DOHH2 (cell line): ENCODE results near the gene ALKAL2.

Experiments
- H3F3A ChIP-seq: fragments of 200-600 bp; sonication (generic), shearing (Covaris generic); 2 replicates; pipeline ENCODE4 v1.6.0; 2016; ENCODE audit warnings: antibody characterized with exemption, mild to moderate bottlenecking; ENCODE audit not compliant: control insufficient read depth, insufficient read depth
- H3K27ac ChIP-seq: fragments of 200-600 bp; sonication (generic); 2 replicates; pipeline ENCODE4 v1.5.1; 2014; ENCODE audit warnings: low read depth, mild to moderate bottlenecking, low read length, moderate library complexity
- H3K27me3 ChIP-seq: fragments of 200-600 bp; sonication (generic); 2 replicates; pipeline ENCODE4 v1.6.1; 2014; ENCODE audit warnings: mild to moderate bottlenecking, low read length, mixed read lengths; ENCODE audit not compliant: control insufficient read depth
- H3K36me3 ChIP-seq: fragments of 200-600 bp; sonication (generic); 2 replicates; pipeline ENCODE4 v1.6.1; 2014; ENCODE audit warnings: mild to moderate bottlenecking, low read length, moderate library complexity, mixed read lengths; ENCODE audit not compliant: control insufficient read depth
- H3K4me1 ChIP-seq: fragments of 200-600 bp; sonication (generic); 2 replicates; pipeline ENCODE4 v1.6.1; 2014; ENCODE audit warnings: mild to moderate bottlenecking, low read length, mixed read lengths; ENCODE audit not compliant: control insufficient read depth
- H3K4me2 ChIP-seq: fragments of 200-600 bp; sonication (generic); 2 replicates; pipeline ENCODE4 v1.6.0; 2014; ENCODE audit warnings: mild to moderate bottlenecking, low read length, moderate library complexity
- H3K4me3 ChIP-seq: fragments of 200-600 bp; sonication (generic); 2 replicates; pipeline ENCODE4 v1.5.1; 2014; ENCODE audit warnings: mild to moderate bottlenecking, low read length, mixed read lengths
- H3K79me2 ChIP-seq: fragments of 200-600 bp; sonication (generic); 2 replicates; pipeline ENCODE4 v1.6.1; 2014; ENCODE audit warnings: mild to moderate bottlenecking, low read length, mixed read lengths; ENCODE audit not compliant: control insufficient read depth
- H3K9me2 ChIP-seq: fragments of 200-600 bp; sonication (generic); replicated peaks from 2 replicates; pipeline ENCODE4 v1.6.1; 2014; ENCODE audit warnings: mild to moderate bottlenecking, low read length, mixed read lengths; ENCODE audit not compliant: control insufficient read depth
- H3K9me3 ChIP-seq: fragments of 200-600 bp; sonication (generic); 2 replicates; pipeline ENCODE4 v1.6.1; 2014; ENCODE audit warnings: antibody characterized with exemption, low read length, mixed read lengths; ENCODE audit not compliant: control insufficient read depth, insufficient read depth
- H4K20me1 ChIP-seq: fragments of 200-600 bp; sonication (generic); 2 replicates; pipeline ENCODE4 v1.6.0; 2014; ENCODE audit warnings: low read depth, mild to moderate bottlenecking, antibody characterized with exemption, low read length, moderate library complexity; ENCODE audit not compliant: control insufficient read depth, insufficient read depth
- EZH2phosphoT487 ChIP-seq: fragments of 200-600 bp; sonication (generic); IDR thresholded peaks from 2 replicates; pipeline ENCODE4 v1.6.1; 2017; ENCODE audit warnings: borderline replicate concordance, mild to moderate bottlenecking, antibody characterized with exemption, low read length, moderate library complexity, mixed read lengths
- TF ChIP-seq, protein P1 (sequence below): fragments of 200-600 bp; sonication (generic); IDR thresholded peaks from one replicate; pipeline ENCODE4 v1.5.1; 2014; ENCODE audit warnings: antibody characterized with exemption, mild to moderate bottlenecking, low read depth, low read length; ENCODE audit not compliant: poor library complexity, severe bottlenecking

Gene ALKAL2

DNA sequence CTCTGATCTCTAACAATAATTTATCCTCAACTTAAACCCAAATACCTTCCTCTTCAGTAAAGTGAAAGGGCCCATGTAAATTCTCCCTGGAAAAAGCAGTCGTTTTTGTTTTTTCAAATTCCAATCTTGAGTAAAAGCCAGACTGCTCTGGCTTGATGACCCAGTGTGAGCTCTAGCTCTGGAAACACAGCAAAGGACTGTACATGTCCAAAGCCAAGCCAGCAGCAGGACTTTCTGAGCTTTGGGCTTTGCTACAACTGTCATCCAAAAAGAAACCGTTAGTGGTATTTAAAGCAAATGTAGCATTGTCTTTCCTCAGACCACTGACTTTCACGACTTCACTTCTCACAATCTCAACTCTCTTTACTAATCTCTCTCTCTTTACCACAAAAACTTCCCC, 49.5 kb downstream of the ALKAL2 start:
- no peaks in the 10 kb centered on the region for H3K9me2 ChIP-seq
- H3F3A ChIP-seq = no peaks in the 10 kb centered on the region
- no peaks in the 10 kb centered on the region for H3K4me1 ChIP-seq
- no peaks in the 10 kb centered on the region for H3K27me3 ChIP-seq
- H3K79me2 ChIP-seq = no peaks in the 10 kb centered on the region
- no peaks in the 10 kb centered on the region for H4K20me1 ChIP-seq
- no peaks in the 10 kb centered on the region for H3K9me3 ChIP-seq
- H3K4me3 ChIP-seq = no peak overlapping the region
- H3K27ac ChIP-seq = no peak overlapping the region
- no peaks in the 10 kb centered on the region for H3K36me3 ChIP-seq
- no peak overlapping the region for H3K4me2 ChIP-seq
- TF ChIP-seq EZH2phosphoT487 = no peak
- TF ChIP-seq, protein P1, sequence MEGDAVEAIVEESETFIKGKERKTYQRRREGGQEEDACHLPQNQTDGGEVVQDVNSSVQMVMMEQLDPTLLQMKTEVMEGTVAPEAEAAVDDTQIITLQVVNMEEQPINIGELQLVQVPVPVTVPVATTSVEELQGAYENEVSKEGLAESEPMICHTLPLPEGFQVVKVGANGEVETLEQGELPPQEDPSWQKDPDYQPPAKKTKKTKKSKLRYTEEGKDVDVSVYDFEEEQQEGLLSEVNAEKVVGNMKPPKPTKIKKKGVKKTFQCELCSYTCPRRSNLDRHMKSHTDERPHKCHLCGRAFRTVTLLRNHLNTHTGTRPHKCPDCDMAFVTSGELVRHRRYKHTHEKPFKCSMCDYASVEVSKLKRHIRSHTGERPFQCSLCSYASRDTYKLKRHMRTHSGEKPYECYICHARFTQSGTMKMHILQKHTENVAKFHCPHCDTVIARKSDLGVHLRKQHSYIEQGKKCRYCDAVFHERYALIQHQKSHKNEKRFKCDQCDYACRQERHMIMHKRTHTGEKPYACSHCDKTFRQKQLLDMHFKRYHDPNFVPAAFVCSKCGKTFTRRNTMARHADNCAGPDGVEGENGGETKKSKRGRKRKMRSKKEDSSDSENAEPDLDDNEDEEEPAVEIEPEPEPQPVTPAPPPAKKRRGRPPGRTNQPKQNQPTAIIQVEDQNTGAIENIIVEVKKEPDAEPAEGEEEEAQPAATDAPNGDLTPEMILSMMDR = no peak

DNA sequence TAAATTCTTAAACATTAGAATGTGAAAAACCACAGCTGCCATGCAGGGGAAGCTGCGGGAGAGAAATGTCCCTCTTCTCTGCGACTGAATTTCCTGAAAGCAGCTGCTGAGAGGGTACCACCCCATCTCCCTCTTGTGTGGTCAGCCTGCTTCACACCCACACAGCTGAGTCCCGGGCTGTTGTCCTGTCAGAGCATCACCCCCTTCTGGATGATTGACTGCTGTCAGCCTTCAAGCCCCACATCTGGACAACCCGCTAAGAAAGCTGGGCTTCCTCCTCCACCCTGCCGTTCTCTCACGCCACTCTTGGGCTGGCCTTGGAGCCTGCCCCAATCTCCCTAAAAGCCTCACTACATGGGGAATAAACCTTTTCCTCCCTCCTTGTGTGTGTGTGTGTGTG, 50.0 kb downstream of the ALKAL2 start:
- H3F3A ChIP-seq = no peaks in the 10 kb centered on the region
- no peaks in the 10 kb centered on the region for H3K27me3 ChIP-seq
- no peaks in the 10 kb centered on the region for H3K9me2 ChIP-seq
- no peaks in the 10 kb centered on the region for H3K9me3 ChIP-seq
- TF ChIP-seq, protein P1 = no peak
- TF ChIP-seq EZH2phosphoT487 = no peak
- no peaks in the 10 kb centered on the region for H4K20me1 ChIP-seq
- no peaks in the 10 kb centered on the region for H3K4me1 ChIP-seq
- H3K79me2 ChIP-seq = no peaks in the 10 kb centered on the region
- H3K27ac ChIP-seq = no peak overlapping the region
- H3K4me3 ChIP-seq = no peak overlapping the region
- H3K36me3 ChIP-seq = no peaks in the 10 kb centered on the region
- no peak overlapping the region for H3K4me2 ChIP-seq

DNA sequence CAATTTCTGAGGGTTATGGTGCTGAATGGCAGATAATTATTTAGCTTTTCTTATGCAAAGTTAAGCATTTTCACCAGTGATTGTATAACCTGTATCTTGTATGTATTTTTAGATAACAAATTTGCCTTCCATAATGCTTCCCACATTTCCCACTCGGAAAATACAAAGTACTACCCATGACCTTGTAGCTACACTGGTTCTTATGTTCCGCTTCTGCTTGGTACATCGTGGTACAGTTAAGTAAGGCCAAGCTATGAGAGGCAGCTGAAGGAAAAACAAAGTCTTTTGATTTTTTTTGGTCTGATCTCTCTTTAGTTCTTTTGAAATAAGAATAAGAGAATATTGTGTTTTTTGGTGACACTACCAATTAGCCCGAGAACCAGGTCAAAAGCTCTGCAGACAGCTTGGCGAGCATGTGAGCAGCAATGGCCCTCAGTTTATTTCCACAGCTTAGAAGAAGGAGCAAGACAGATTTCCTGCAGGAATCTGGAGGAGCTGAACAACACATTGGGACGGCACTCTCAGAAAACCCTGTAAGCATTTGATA, 50.8 kb downstream of the ALKAL2 start:
- no peaks in the 10 kb centered on the region for H3K27me3 ChIP-seq
- H3F3A ChIP-seq = no peaks in the 10 kb centered on the region
- no peak overlapping the region for H3K4me3 ChIP-seq
- no peaks in the 10 kb centered on the region for H4K20me1 ChIP-seq
- no peaks in the 10 kb centered on the region for H3K79me2 ChIP-seq
- no peak for TF ChIP-seq EZH2phosphoT487
- TF ChIP-seq, protein P1 = no peak
- H3K9me3 ChIP-seq = no peaks in the 10 kb centered on the region
- no peak overlapping the region for H3K4me2 ChIP-seq
- no peaks in the 10 kb centered on the region for H3K36me3 ChIP-seq
- H3K9me2 ChIP-seq = no peaks in the 10 kb centered on the region
- no peaks in the 10 kb centered on the region for H3K4me1 ChIP-seq
- H3K27ac ChIP-seq = no peak overlapping the region

DNA sequence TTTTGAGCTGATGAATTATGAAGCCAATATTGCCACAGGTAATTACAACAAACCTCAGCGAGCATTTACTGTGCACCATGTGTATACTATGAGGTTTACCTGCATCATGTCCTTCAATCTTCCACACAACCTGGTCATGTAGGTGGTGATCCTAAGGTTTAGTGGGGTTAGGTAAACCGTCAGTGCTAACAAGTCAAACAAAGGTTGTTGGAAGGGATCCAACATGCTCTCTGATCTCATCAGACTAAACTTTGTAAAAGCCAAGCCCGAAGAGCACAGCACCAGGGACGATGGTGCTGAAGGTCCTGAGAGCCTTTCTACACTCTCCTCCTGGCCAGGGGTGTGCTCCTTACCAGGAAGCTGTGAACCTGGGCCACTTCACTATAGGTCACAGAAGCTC, 53.5 kb downstream of the ALKAL2 start:
- no peaks in the 10 kb centered on the region for H4K20me1 ChIP-seq
- no peak overlapping the region for H3K4me2 ChIP-seq
- H3K9me3 ChIP-seq = no peaks in the 10 kb centered on the region
- H3K27ac ChIP-seq = no peak overlapping the region
- H3K9me2 ChIP-seq = no peaks in the 10 kb centered on the region
- H3F3A ChIP-seq = no peaks in the 10 kb centered on the region
- TF ChIP-seq EZH2phosphoT487 = no peak
- TF ChIP-seq, protein P1 = no peak
- H3K4me3 ChIP-seq = no peak overlapping the region
- H3K79me2 ChIP-seq = no peaks in the 10 kb centered on the region
- no peaks in the 10 kb centered on the region for H3K4me1 ChIP-seq
- no peaks in the 10 kb centered on the region for H3K36me3 ChIP-seq
- H3K27me3 ChIP-seq = no peaks in the 10 kb centered on the region
